BJ (cell line): ENCODE measurements around the gene GBP2. TPM values are rescaled to one million over a fixed set of nuclear protein-coding genes. Genes with fewer than 3 reads are reported as not detected.

Experiments
- CTCF ChIA-PET: fragments of 350-600 bp; formaldehyde crosslinking; extraction: SDS; loops from one replicate; lab custom pipeline; 2021; ENCODE audit warnings: antibody characterized with exemption, inconsistent platforms; lab: Yijun Ruan, JAX
- POLR2A ChIA-PET: fragments of 300-600 bp; sonication (Branson Sonifier 250); formaldehyde crosslinking; extraction: SDS; loops from one replicate; lab custom pipeline; 2021; ENCODE audit warnings: antibody characterized with exemption; lab: Charles Lee
- DNase-seq: peaks from one replicate; pipeline ENCODE4 v3.0.0-alpha.2; 2011; ENCODE audit warnings: low read depth
- H3K27me3 ChIP-seq: 2 replicates; pipeline ENCODE4 v1.6.0; 2011; ENCODE audit warnings: low read length; ENCODE audit not compliant: control insufficient read depth, insufficient read depth
- H3K36me3 ChIP-seq: 2 replicates; pipeline ENCODE4 v1.5.1; 2011; ENCODE audit warnings: low read length; ENCODE audit not compliant: control insufficient read depth, insufficient read depth
- H3K4me3 ChIP-seq: 2 replicates; pipeline ENCODE4 v1.5.1; 2011; ENCODE audit warnings: low read depth, mild to moderate bottlenecking, control low read depth, low read length
- CTCF ChIP-seq: IDR thresholded peaks from 2 replicates; pipeline ENCODE4 v1.5.1; 2011; ENCODE audit warnings: low read depth, mild to moderate bottlenecking, control low read depth, inconsistent platforms, low read length, moderate library complexity; ENCODE audit not compliant: insufficient read depth
- polyA plus RNA-seq: library from polyadenylated mRNA; depleted of rRNA; stranded (reverse); fragments of >200 nt; gene quantifications from 2 replicates; pipeline ENCODE4 v1.2.3, GENCODE V29; 2011

Gene GBP2
- polyA plus RNA-seq, 1 experiment: 7.8 TPM

GRCh38 chr1:89151047-89151446 lies 25.1 kb upstream of the GBP2 start:
- TF ChIP-seq CTCF: no peak
- DNase-seq: no peak
- ChIA-PET POLR2A (no interaction called here), CTCF (no interaction called here)
- H3K27me3 ChIP-seq: no peaks in the 10 kb centered on the region
- H3K36me3 ChIP-seq: no peaks in the 10 kb centered on the region
- no peak overlapping the region for H3K4me3 ChIP-seq

- Histone ChIP-seq H3K4me3 (no peak overlapping the region), H3K36me3 (no peaks in the 10 kb centered on the region), H3K27me3 (no peaks in the 10 kb centered on the region)
- no peak for TF ChIP-seq CTCF
- ChIA-PET CTCF (interaction anchor here (1.2 to 1.7 kb wide), 2 partner anchors 12 to 151 kb away, joined by 4 to 8 read pairs; no protein-coding TSS in a partner anchor), POLR2A (no interaction called here)
- no peak for DNase-seq
These were observed 24.1 kb upstream of the GBP2 start for GRCh38 chr1:89149976-89150375.

- H3K4me3 ChIP-seq: no peak overlapping the region
- ChIA-PET CTCF (interaction anchor here (0.5 to 1.7 kb wide), 5 partner anchors 13 to 209 kb away, joined by 3 to 8 read pairs (median 3); no protein-coding TSS in a partner anchor), POLR2A (no interaction called here)
- peak; percentile 48 for TF ChIP-seq CTCF
- no peak for DNase-seq
- no peaks in the 10 kb centered on the region for H3K27me3 ChIP-seq
- H3K36me3 ChIP-seq: no peaks in the 10 kb centered on the region
These were observed 23.3 kb upstream of the GBP2 start for GRCh38 chr1:89149229-89149628.

- ChIA-PET POLR2A (no interaction called here), CTCF (interaction anchor here (1.3 kb wide), 1 partner anchor 150 kb away, joined by 3 read pairs; no protein-coding TSS in a partner anchor)
These were observed 22.1 kb upstream of the GBP2 start for GRCh38 chr1:89147678-89148658.

More at GRCh38 chr1:89147678-89148658, 22.1 kb upstream of the GBP2 start:
- DNase-seq: no peak
- no peak for TF ChIP-seq CTCF
- H3K4me3 ChIP-seq: no peak overlapping the region
- H3K36me3 ChIP-seq: no peaks in the 10 kb centered on the region
- no peaks in the 10 kb centered on the region for H3K27me3 ChIP-seq
